IMR-90 (cell line): Measurements from ENCODE around the gene TOR3A. TPM values are rescaled to one million over a fixed set of nuclear protein-coding genes. Genes with fewer than 3 reads are reported as not detected.

ENCODE experiments used
- ATAC-seq: fragments of 200-7000 bp; cut with Tn5 transposase; 2 replicates; pipeline ENCODE4 v1.9.1; 2020; ENCODE audit warnings: low read depth, mild to moderate bottlenecking, moderate library complexity
- BruUV-seq: library from RNA; stranded (reverse); fragments of 400-500 nt; replicated peaks from 2 replicates; lab custom pipeline; 2021; lab: Mats Ljungman, UMichigan
- CTCF ChIA-PET: fragments of 300-600 bp; formaldehyde crosslinking; extraction: SDS; loops from one replicate; lab custom pipeline; 2021; ENCODE audit warnings: antibody characterized with exemption; lab: Yijun Ruan, JAX
- POLR2A ChIA-PET: fragments of 300-600 bp; sonication (Branson Sonifier 250); formaldehyde crosslinking; loops from one replicate; lab custom pipeline; 2022; ENCODE audit warnings: antibody characterized with exemption; ENCODE audit not compliant: unreplicated experiment; lab: Charles Lee
- DNase-seq: peaks from one replicate; pipeline ENCODE4 v3.0.0; 2013
- H2AFZ ChIP-seq: replicated peaks from 2 replicates; pipeline ENCODE3; 2013; ENCODE audit warnings: low read length, mild to moderate bottlenecking; ENCODE audit not compliant: poor library complexity
- H2AK5ac ChIP-seq: 2 replicates; pipeline ENCODE4 v1.6.1; 2013; ENCODE audit warnings: low read depth, low read length, inconsistent platforms
- H2AK9ac ChIP-seq: replicated peaks from 2 replicates; pipeline ENCODE3; 2013; ENCODE audit warnings: mild to moderate bottlenecking, low read depth, low read length, moderate library complexity; ENCODE audit not compliant: poor library complexity
- H2BK120ac ChIP-seq: 2 replicates; pipeline ENCODE4 v1.6.1; 2013; ENCODE audit warnings: low read depth, low read length, inconsistent platforms
- H2BK15ac ChIP-seq: 3 replicates; pipeline ENCODE4 v1.6.1; 2013; ENCODE audit warnings: low read depth, low read length, inconsistent platforms
- H2BK20ac ChIP-seq: 2 replicates; pipeline ENCODE4 v1.6.1; 2013; ENCODE audit warnings: low read depth, mild to moderate bottlenecking, inconsistent platforms, low read length, moderate library complexity
- H2BK5ac ChIP-seq: 2 replicates; pipeline ENCODE4 v1.6.1; 2013; ENCODE audit warnings: mild to moderate bottlenecking, low read depth, low read length, inconsistent platforms; ENCODE audit not compliant: poor library complexity, severe bottlenecking
- H3K14ac ChIP-seq: replicated peaks from 2 replicates; pipeline ENCODE4 v1.6.1; 2013; ENCODE audit warnings: low read depth, low read length, inconsistent platforms
- H3K18ac ChIP-seq: 2 replicates; pipeline ENCODE4 v1.6.1; 2013; ENCODE audit warnings: low read depth, low read length, control low read depth
- H3K23ac ChIP-seq: 2 replicates; pipeline ENCODE4 v1.6.1; 2013; ENCODE audit warnings: low read depth, low read length, inconsistent platforms
- H3K27ac ChIP-seq: 2 replicates; pipeline ENCODE4 v1.5.1; 2013; ENCODE audit warnings: mild to moderate bottlenecking, control low read depth, low read length; ENCODE audit not compliant: insufficient read depth
- H3K27me3 ChIP-seq: 2 replicates; pipeline ENCODE4 v1.6.1; 2013; ENCODE audit warnings: low read length; ENCODE audit not compliant: control insufficient read depth, insufficient read depth
- H3K36me3 ChIP-seq: 2 replicates; pipeline ENCODE4 v1.6.1; 2013; ENCODE audit warnings: low read length, mixed read lengths; ENCODE audit not compliant: control insufficient read depth, insufficient read depth
- H3K4ac ChIP-seq: 2 replicates; pipeline ENCODE4 v1.6.1; 2013; ENCODE audit warnings: low read depth, low read length, inconsistent platforms
- H3K4me1 ChIP-seq: 2 replicates; pipeline ENCODE4 v1.6.1; 2013; ENCODE audit warnings: low read length, mixed read lengths; ENCODE audit not compliant: control insufficient read depth, insufficient read depth
- H3K4me2 ChIP-seq: 2 replicates; pipeline ENCODE4 v1.6.1; 2013; ENCODE audit warnings: low read depth, mild to moderate bottlenecking, control low read depth, low read length, moderate library complexity
- H3K4me3 ChIP-seq: 2 replicates; pipeline ENCODE4 v1.5.1; 2013; ENCODE audit warnings: low read depth, mild to moderate bottlenecking, control low read depth, low read length, moderate library complexity; ENCODE audit not compliant: insufficient read depth
- H3K56ac ChIP-seq: 2 replicates; pipeline ENCODE4 v1.6.1; 2013; ENCODE audit warnings: low read length, inconsistent platforms; ENCODE audit not compliant: insufficient read depth; ENCODE audit errors: extremely low read depth
- H3K79me1 ChIP-seq, 2 experiments: 2 replicates each; pipeline ENCODE4 v1.6.1; 2013; ENCODE audit warnings: low read length in 2 of 2, inconsistent platforms in 1 of 2, low read depth in 1 of 2
- H3K9ac ChIP-seq: 2 replicates; pipeline ENCODE4 v1.6.1; 2013; ENCODE audit warnings: low read depth, low read length, control low read depth
- H3K9me1 ChIP-seq: 2 replicates; pipeline ENCODE4 v1.6.1; 2013; ENCODE audit warnings: low read length, inconsistent platforms; ENCODE audit not compliant: insufficient read depth
- H3K9me3 ChIP-seq: 2 replicates; pipeline ENCODE4 v1.6.1; 2013; ENCODE audit warnings: low read length; ENCODE audit not compliant: control insufficient read depth, insufficient read depth
- H4K20me1 ChIP-seq: 2 replicates; pipeline ENCODE4 v1.6.1; 2013; ENCODE audit warnings: low read length, inconsistent platforms; ENCODE audit not compliant: insufficient read depth
- H4K5ac ChIP-seq: 2 replicates; pipeline ENCODE4 v1.6.1; 2013; ENCODE audit warnings: mild to moderate bottlenecking, low read depth, low read length, control low read depth
- H4K8ac ChIP-seq, 2 experiments: 2 replicates each; pipeline ENCODE4 v1.6.1; 2013; ENCODE audit warnings: low read depth in 2 of 2, low read length in 2 of 2, control low read depth in 1 of 2, inconsistent platforms in 1 of 2
- H4K91ac ChIP-seq: 2 replicates; pipeline ENCODE4 v1.6.1; 2013; ENCODE audit warnings: low read depth, low read length, inconsistent platforms; ENCODE audit not compliant: insufficient read depth
- CHD1 ChIP-seq: IDR thresholded peaks from 2 replicates; pipeline ENCODE4 v1.6.1; 2012; ENCODE audit warnings: low read depth, low read length, improper control_type of control experiment
- CTCF ChIP-seq: conservative IDR thresholded peaks from 2 replicates; pipeline ENCODE4 v1.5.1; 2012; ENCODE audit warnings: mild to moderate bottlenecking, low read depth, low read length, improper control_type of control experiment
- FOS ChIP-seq: fragments of 150-350 bp; IDR thresholded peaks from 2 replicates; pipeline ENCODE4 v1.6.1; 2016; ENCODE audit warnings: low read depth, low read length
- MAFK ChIP-seq: IDR thresholded peaks from 2 replicates; pipeline ENCODE4 v1.6.1; 2012; ENCODE audit warnings: low read depth, low read length, improper control_type of control experiment
- MAZ ChIP-seq: IDR thresholded peaks from 2 replicates; pipeline ENCODE4 v1.6.1; 2012; ENCODE audit warnings: low read depth, mild to moderate bottlenecking, low read length, improper control_type of control experiment, moderate library complexity, borderline replicate concordance
- MXI1 ChIP-seq: IDR thresholded peaks from 2 replicates; pipeline ENCODE4 v1.6.1; 2012; ENCODE audit warnings: low read depth, mild to moderate bottlenecking, low read length, moderate library complexity, borderline replicate concordance
- NFE2L2 ChIP-seq: fragments of 150-350 bp; IDR thresholded peaks from 2 replicates; pipeline ENCODE4 v1.6.1; 2016; ENCODE audit warnings: low read depth, mild to moderate bottlenecking, low read length
- POLR2A ChIP-seq: IDR thresholded peaks from 2 replicates; pipeline ENCODE4 v1.6.1; 2012; ENCODE audit warnings: mild to moderate bottlenecking, low read depth, low read length
- RAD21 ChIP-seq: IDR thresholded peaks from 2 replicates; pipeline ENCODE4 v1.6.1; 2012; ENCODE audit warnings: low read length, improper control_type of control experiment
- RCOR1 ChIP-seq: IDR thresholded peaks from 2 replicates; pipeline ENCODE4 v1.6.1; 2012; ENCODE audit warnings: mild to moderate bottlenecking, low read length, improper control_type of control experiment; ENCODE audit not compliant: insufficient replicate concordance
- SMC3 ChIP-seq: fragments of 150-350 bp; IDR thresholded peaks from 2 replicates; pipeline ENCODE4 v1.6.1; 2016; ENCODE audit warnings: low read depth, mild to moderate bottlenecking, antibody characterized with exemption, low read length, moderate library complexity
- USF2 ChIP-seq: fragments of 150-350 bp; IDR thresholded peaks from 2 replicates; pipeline ENCODE4 v1.6.1; 2017; ENCODE audit warnings: mild to moderate bottlenecking, antibody characterized with exemption, low read length, low read depth
- WGBS, 2 experiments: methylation state at CpG; one replicate each; pipeline versions ENCODE4 v1.1.5 to v1.1.7; 2013; ENCODE audit warnings: missing lambda C conversion rate in 2 of 2; ENCODE audit not compliant: insufficient read length in 1 of 2; ENCODE audit errors: extremely low coverage in 2 of 2; 5-methylcytosine and 5-hydroxymethylcytosine counted together
- dilution Hi-C: fragments of 300-500 bp; cut with HindIII; formaldehyde crosslinking; loops from one replicate; pipeline ENCODE4 v1.14.3; 2018; ENCODE audit warnings: low sequenced_read_pairs; ENCODE audit not compliant: unreplicated experiment
- in situ Hi-C: fragments of 300-500 bp; cut with MboI; formaldehyde crosslinking; loops from 3 replicates; pipeline ENCODE4 v1.14.3; 2019; ENCODE audit warnings: low sequenced_read_pairs, inconsistent platforms, mixed read lengths
- intact Hi-C: fragments of 100-400 bp; cut with micrococcal nuclease; formaldehyde crosslinking; loops from 2 replicates; pipeline ENCODE4 v1.10.0; 2022
- polyA plus RNA-seq, 3 experiments: library from polyadenylated mRNA; depleted of rRNA; stranded (reverse); fragments of >200 nt; gene quantifications; 2 replicates each; pipeline ENCODE4 v1.2.3, GENCODE V29; 2012; ENCODE audit warnings: low replicate concordance in 1 of 3
- total RNA-seq: library from RNA; depleted of rRNA; stranded (reverse); fragments of >200 nt; gene quantifications from 2 replicates; pipeline ENCODE4 v1.2.3, GENCODE V29; 2012

TOR3A gene
- total and polyA plus RNA-seq, 2 of the 4 experiments (the other 2 are of a cell fraction) = 16.8 to 22.2 TPM

GRCh38 chr1:179066471-179066870, 15.4 kb upstream of the TOR3A start:
- Histone ChIP-seq H3K4me2 (no peak overlapping the region), H3K9me3 (no peaks in the 10 kb centered on the region), H4K8ac (no peak overlapping the region), H2AK5ac (no peak overlapping the region), H3K23ac (no peak overlapping the region), H3K36me3 (peaks cover 14% of the 10 kb centered on the region), H3K9ac (no peak overlapping the region), H3K79me1 (peaks cover 0 to 7% of the 10 kb centered on the region in 2 experiments; a peak in 3 of 4 replicates), H2BK120ac (no peak overlapping the region), H2AK9ac (no peak overlapping the region), H3K4me3 (no peak overlapping the region), H4K5ac (no peak overlapping the region), H2BK20ac (no peak overlapping the region), H2AFZ (no peak overlapping the region), H2BK15ac (no peak overlapping the region), H3K9me1 (peaks cover 9% of the 10 kb centered on the region; the same call in 1 of the 2 replicates), H3K4ac (no peak overlapping the region), H2BK5ac (no peak overlapping the region), H3K14ac (no peak overlapping the region), H3K56ac (no peak overlapping the region), H3K27ac (no peak overlapping the region), H4K20me1 (no peaks in the 10 kb centered on the region), H3K18ac (no peak overlapping the region), H3K27me3 (no peaks in the 10 kb centered on the region), H4K91ac (no peak overlapping the region), H3K4me1 (no peaks in the 10 kb centered on the region)
- ChIA-PET POLR2A (no interaction called here), CTCF (no interaction called here)
- no CpG with 5 or more reads among the region's 4 CpGs for WGBS, 2 experiments
- dilution Hi-C loops (no loop called here), intact Hi-C loops (no loop called here), in situ Hi-C loops (no loop called here)
- BruUV-seq = no TSS peak
- TF ChIP-seq CTCF (no peak), MAZ (no peak), MAFK (no peak), SMC3 (no peak), FOS (no peak), USF2 (no peak), CHD1 (no peak), POLR2A (no peak), RCOR1 (no peak), RAD21 (no peak), NFE2L2 (no peak), MXI1 (no peak)
- ATAC-seq (no peak), DNase-seq (no peak)
